Measurements from ENCODE around the gene THYN1.

DNA sequence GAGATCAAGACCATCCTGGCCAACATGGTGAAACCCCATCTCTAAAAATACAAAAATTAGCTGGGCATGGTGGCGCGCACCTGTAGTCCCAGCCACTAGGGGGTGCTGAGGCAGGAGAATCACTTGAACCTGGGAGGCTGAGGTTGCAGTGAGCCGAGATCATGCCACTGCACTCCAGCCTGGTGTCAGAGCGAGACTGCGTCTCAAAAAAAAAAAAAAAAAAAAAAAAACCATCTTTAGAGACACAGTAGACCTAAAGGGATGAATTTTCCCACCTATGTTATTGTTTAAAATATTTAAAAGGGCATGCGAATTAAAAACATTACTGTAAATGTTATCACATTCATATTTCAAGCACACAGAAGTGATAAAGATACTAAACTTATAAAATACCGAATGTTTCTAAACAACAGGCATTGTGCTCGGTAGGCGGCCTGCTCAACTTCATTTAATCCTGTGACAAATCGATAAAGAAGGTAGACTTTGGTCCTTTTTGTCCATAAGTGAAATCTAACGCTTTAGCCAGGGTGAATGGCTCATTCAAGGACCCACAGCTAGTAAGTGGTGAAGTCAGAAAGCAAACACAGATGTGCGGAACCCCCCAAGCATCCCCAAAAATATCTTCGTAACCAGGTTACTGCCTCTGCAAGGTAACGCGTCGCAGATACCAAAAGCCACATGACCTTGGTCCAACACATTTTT, 45.5 kb downstream of the THYN1 start:
- TF ChIP-seq, protein P1, sequence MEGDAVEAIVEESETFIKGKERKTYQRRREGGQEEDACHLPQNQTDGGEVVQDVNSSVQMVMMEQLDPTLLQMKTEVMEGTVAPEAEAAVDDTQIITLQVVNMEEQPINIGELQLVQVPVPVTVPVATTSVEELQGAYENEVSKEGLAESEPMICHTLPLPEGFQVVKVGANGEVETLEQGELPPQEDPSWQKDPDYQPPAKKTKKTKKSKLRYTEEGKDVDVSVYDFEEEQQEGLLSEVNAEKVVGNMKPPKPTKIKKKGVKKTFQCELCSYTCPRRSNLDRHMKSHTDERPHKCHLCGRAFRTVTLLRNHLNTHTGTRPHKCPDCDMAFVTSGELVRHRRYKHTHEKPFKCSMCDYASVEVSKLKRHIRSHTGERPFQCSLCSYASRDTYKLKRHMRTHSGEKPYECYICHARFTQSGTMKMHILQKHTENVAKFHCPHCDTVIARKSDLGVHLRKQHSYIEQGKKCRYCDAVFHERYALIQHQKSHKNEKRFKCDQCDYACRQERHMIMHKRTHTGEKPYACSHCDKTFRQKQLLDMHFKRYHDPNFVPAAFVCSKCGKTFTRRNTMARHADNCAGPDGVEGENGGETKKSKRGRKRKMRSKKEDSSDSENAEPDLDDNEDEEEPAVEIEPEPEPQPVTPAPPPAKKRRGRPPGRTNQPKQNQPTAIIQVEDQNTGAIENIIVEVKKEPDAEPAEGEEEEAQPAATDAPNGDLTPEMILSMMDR (IDR thresholded peaks at IDR 0.05), result peak; percentile 33 to 72 (median 58)
- no peak for TF ChIP-seq POLR2A (IDR thresholded peaks at IDR 0.05)

All from testis (tissue), 2 donors.